ENCODE results near the gene FARS2.

DNA sequence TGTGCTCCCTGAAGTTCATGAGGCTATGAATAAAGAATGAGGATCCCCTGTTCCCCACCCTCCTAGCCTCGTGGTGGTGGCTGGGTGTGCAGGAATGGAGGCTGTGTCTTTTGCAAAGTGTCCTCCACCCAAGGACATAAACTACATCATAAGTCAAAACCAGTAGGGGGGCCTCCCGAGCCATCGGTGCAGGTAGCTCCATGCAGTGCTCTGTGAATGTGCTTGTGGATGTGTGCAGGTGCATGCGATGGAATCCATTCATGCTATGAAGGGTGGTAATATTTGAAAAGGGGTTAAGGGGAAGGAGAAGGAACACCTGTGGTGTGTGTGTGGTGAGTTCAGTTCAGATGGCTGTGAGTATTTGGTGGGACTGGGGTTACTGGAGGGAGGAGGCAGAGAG is 548.1 kb downstream of the FARS2 start:
- TF ChIP-seq POLR2A (IDR thresholded peaks at IDR 0.05; ENCODE audit: low read depth): no peak
- TF ChIP-seq, protein P1, sequence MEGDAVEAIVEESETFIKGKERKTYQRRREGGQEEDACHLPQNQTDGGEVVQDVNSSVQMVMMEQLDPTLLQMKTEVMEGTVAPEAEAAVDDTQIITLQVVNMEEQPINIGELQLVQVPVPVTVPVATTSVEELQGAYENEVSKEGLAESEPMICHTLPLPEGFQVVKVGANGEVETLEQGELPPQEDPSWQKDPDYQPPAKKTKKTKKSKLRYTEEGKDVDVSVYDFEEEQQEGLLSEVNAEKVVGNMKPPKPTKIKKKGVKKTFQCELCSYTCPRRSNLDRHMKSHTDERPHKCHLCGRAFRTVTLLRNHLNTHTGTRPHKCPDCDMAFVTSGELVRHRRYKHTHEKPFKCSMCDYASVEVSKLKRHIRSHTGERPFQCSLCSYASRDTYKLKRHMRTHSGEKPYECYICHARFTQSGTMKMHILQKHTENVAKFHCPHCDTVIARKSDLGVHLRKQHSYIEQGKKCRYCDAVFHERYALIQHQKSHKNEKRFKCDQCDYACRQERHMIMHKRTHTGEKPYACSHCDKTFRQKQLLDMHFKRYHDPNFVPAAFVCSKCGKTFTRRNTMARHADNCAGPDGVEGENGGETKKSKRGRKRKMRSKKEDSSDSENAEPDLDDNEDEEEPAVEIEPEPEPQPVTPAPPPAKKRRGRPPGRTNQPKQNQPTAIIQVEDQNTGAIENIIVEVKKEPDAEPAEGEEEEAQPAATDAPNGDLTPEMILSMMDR (IDR thresholded peaks at IDR 0.05): no peak
- no peak for TF ChIP-seq EP300 (IDR thresholded peaks at IDR 0.05)
- no peak for TF ChIP-seq POLR2AphosphoS5 (IDR thresholded peaks at IDR 0.05)
